Activated T-cell treated with anti-CD3 and anti-CD28 coated beads, Interleukin-2, amount 50 U/mL, for 24 hours (primary cell): Measurements from ENCODE around the gene LPXN.

Experiments
- DNase-seq: peaks from one replicate; pipeline ENCODE4 v3.0.0-alpha.2; 2020
- H3K27ac Mint-ChIP-seq: 2 replicates; pipeline ENCODE4 v1.8.0; 2020; ENCODE audit warnings: mild to moderate bottlenecking, mixed read lengths
- H3K27me3 Mint-ChIP-seq: 2 replicates; pipeline ENCODE4 v1.8.0; 2020; ENCODE audit warnings: mixed read lengths
- H3K36me3 Mint-ChIP-seq: 2 replicates; pipeline ENCODE4 v1.8.0; 2020; ENCODE audit warnings: low read depth, mixed read lengths
- H3K4me1 Mint-ChIP-seq: 2 replicates; pipeline ENCODE4 v1.8.0; 2020; ENCODE audit warnings: low read depth, mixed read lengths
- H3K4me3 Mint-ChIP-seq: 2 replicates; pipeline ENCODE4 v1.8.0; 2020; ENCODE audit warnings: mild to moderate bottlenecking, moderate library complexity, mixed read lengths
- H3K9me3 Mint-ChIP-seq: 2 replicates; pipeline ENCODE4 v1.8.0; 2020; ENCODE audit warnings: mixed read lengths

LPXN gene

DNA sequence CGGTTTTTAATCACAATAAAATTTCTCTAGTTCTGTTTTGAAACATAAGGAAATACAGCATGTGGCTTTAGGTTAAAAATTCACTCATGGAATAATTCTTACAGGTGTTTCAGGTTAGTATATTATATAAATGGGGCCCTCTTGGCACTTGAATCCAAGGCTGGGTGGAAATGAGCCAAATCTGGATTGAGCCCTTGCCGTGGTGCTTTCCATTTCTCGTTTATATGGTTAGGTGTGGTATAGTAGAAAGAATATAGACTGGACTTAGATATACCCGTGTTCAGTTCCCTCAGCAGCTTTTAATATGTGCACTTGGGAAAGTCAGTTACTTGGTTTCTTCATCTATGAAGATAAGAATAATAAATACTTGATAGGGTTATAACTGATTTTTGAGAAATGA, 19.2 kb upstream of the LPXN start:
- Mint-ChIP-seq H3K4me3 (no peak overlapping the region), H3K36me3 (peaks cover 91% of the 10 kb centered on the region), H3K27ac (no peak overlapping the region), H3K27me3 (no peaks in the 10 kb centered on the region), H3K4me1 (peaks cover 94% of the 10 kb centered on the region), H3K9me3 (no peaks in the 10 kb centered on the region)
- DNase-seq: no peak

DNA sequence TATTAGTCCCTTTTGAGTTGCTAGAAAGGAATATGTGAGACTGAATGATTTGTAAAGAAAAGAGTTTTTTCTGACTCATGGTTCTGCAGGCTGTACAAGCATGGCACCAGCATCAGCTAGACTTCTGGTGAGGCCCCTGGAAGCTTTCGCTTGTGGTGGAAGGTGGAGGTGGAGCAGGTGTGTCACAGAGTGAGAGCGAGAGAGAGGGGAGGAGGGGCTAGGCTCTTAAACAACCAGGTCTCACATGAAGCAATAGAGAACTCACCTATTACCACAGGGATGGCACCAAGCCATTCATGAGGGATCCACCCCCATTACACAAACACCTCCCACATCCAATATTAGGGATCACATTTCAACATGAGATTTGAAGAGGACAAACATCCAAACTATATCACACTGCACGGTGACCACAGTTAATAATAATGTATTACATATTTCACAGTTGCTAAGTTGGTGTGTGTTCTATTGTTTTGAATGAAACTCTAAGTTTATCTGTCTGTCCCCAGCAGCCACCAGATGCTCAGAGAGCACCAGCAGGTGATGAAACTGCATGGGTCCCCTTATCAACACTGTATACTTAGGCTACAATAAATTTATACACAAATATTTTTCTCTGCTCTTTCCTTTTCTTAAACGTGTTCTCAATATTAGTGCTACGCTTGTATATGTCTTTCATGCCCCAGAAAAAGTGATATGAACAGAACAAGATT, 17.3 kb upstream of the LPXN start:
- H3K36me3 Mint-ChIP-seq: peaks cover 89% of the 10 kb centered on the region
- peaks cover 84% of the 10 kb centered on the region for H3K4me1 Mint-ChIP-seq
- peak overlapping the region; percentile 79 for H3K27ac Mint-ChIP-seq
- peak; percentile 60 for DNase-seq
- H3K9me3 Mint-ChIP-seq: no peaks in the 10 kb centered on the region
- H3K27me3 Mint-ChIP-seq: no peaks in the 10 kb centered on the region
- H3K4me3 Mint-ChIP-seq: no peak overlapping the region

DNA sequence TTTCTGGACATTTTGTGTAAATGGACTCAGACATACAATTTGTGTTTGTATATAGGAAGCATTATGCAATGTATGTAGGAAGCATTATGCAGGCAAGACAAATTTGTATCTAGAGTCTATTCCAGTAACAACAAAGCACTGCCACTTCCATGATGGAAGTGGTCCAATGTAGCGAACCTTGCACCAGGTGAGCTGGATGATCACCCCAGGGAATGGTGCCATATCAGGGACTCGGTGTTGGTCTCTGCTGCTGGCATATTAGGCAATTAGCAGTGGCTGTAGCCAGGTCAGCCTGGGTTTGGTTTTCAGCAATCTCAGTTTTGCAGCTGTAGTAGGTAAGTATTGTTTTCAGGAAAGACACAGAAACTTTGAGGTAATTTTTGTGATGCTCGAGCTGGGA, 16.0 kb upstream of the LPXN start:
- peak overlapping the region; percentile 80 for H3K27ac Mint-ChIP-seq
- H3K9me3 Mint-ChIP-seq: no peaks in the 10 kb centered on the region
- peaks cover 94% of the 10 kb centered on the region for H3K36me3 Mint-ChIP-seq
- DNase-seq: no peak
- H3K27me3 Mint-ChIP-seq: no peaks in the 10 kb centered on the region
- no peak overlapping the region for H3K4me3 Mint-ChIP-seq
- peaks cover 83% of the 10 kb centered on the region for H3K4me1 Mint-ChIP-seq

DNA sequence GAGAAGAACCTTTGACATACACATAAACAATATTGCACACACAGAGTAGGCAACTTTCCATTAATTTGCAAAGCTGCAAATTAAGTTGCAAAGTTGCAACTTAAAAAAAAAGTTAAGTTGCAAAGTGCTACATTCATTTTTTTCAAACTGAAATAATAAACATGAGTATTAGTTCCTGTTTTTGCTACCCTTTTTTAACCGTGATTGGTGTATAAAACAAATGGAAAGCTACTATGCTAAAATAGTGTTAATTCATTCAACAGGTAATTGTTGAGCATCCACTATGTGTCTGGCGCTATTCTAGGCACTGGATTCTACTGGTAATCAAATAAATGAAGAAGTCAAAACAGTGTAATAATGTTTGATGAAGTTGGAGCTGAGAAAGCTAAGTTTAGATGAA, 11.3 kb upstream of the LPXN start:
- Mint-ChIP-seq H3K9me3 (no peaks in the 10 kb centered on the region), H3K27ac (no peak overlapping the region), H3K27me3 (no peaks in the 10 kb centered on the region), H3K4me3 (no peak overlapping the region), H3K4me1 (peaks cover 75% of the 10 kb centered on the region), H3K36me3 (peaks cover 91% of the 10 kb centered on the region)
- DNase-seq: no peak

GRCh38 chr11:58582437-58582836, 6.8 kb upstream of the LPXN start:
- Mint-ChIP-seq H3K36me3 (peaks cover 88% of the 10 kb centered on the region), H3K27me3 (no peaks in the 10 kb centered on the region), H3K9me3 (no peaks in the 10 kb centered on the region), H3K27ac (no peak overlapping the region), H3K4me3 (peak overlapping the region; percentile 90), H3K4me1 (peaks cover 61% of the 10 kb centered on the region)
- no peak for DNase-seq

- Mint-ChIP-seq H3K27me3 (no peaks in the 10 kb centered on the region), H3K36me3 (peaks cover 74% of the 10 kb centered on the region), H3K4me1 (peaks cover 60% of the 10 kb centered on the region), H3K9me3 (no peaks in the 10 kb centered on the region), H3K27ac (peak overlapping the region; percentile 100), H3K4me3 (peak overlapping the region; percentile 90)
- no peak for DNase-seq
These were observed 4.7 kb upstream of the LPXN start for GRCh38 chr11:58580311-58580710.

GRCh38 chr11:58579192-58580129, 3.8 kb upstream of the LPXN start:
- Mint-ChIP-seq H3K27ac (peak overlapping the region; percentile 100), H3K4me1 (peaks cover 55% of the 10 kb centered on the region), H3K9me3 (no peaks in the 10 kb centered on the region), H3K36me3 (peaks cover 74% of the 10 kb centered on the region), H3K4me3 (peak overlapping the region; percentile 90), H3K27me3 (no peaks in the 10 kb centered on the region)
- peak; percentile 94 for DNase-seq

- peaks cover 76% of the 10 kb centered on the region for H3K36me3 Mint-ChIP-seq
- no peaks in the 10 kb centered on the region for H3K27me3 Mint-ChIP-seq
- peak within 1 kb of the TSS; percentile 90 for H3K4me3 Mint-ChIP-seq
- H3K4me1 Mint-ChIP-seq: peaks cover 54% of the 10 kb centered on the region
- H3K27ac Mint-ChIP-seq: peak within 1 kb of the TSS; percentile 100
- peak; percentile 94 for DNase-seq
- H3K9me3 Mint-ChIP-seq: no peaks in the 10 kb centered on the region
These were observed 3.1 kb upstream of the LPXN start, which contains the start of gene ZFP91 for GRCh38 chr11:58578635-58579191. ZFP91 (plus strand) TSS chr11:58579063; CDS start chr11:58579282, 219 bp downstream.

GRCh38 chr11:58578136-58578634, 2.5 kb upstream of the LPXN start:
- peaks cover 52% of the 10 kb centered on the region for H3K4me1 Mint-ChIP-seq
- H3K27ac Mint-ChIP-seq: peak overlapping the region; percentile 100
- H3K27me3 Mint-ChIP-seq: no peaks in the 10 kb centered on the region
- peak overlapping the region; percentile 90 for H3K4me3 Mint-ChIP-seq
- H3K9me3 Mint-ChIP-seq: no peaks in the 10 kb centered on the region
- DNase-seq: peak; percentile 92
- H3K36me3 Mint-ChIP-seq: peaks cover 76% of the 10 kb centered on the region

DNA sequence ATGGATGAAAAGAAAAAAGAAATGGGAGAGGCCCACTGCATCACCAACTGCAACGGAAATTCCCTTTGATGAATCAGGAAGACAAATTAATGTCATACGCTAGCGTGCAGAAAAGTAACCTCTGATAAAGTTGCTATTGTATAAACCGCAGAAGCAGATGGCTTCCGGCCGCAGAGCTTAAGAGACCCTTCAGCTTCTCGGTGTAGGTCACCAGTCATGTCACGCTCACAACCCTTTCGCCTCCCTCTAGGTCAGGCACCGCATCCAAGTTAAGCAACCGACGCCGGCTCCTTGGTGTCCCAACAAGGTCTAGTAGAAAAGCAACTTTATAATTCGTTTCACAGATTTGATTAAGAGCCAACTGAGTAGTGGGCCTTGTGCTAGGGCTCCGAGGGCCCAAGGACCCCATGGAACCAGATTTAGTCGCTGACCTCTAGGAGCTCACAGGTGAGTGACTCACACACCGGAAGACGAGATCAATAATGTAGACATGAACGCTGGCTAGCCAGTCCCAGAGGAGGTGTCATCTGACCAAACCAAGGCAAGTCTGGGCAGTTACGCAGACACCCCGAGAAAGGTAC, 2.0 kb upstream of the LPXN start:
- Mint-ChIP-seq H3K4me3 (peak overlapping the region; percentile 90), H3K27ac (peak overlapping the region; percentile 100), H3K27me3 (no peaks in the 10 kb centered on the region), H3K4me1 (peaks cover 48% of the 10 kb centered on the region), H3K9me3 (no peaks in the 10 kb centered on the region), H3K36me3 (peaks cover 76% of the 10 kb centered on the region)
- DNase-seq: peak; percentile 87

DNA sequence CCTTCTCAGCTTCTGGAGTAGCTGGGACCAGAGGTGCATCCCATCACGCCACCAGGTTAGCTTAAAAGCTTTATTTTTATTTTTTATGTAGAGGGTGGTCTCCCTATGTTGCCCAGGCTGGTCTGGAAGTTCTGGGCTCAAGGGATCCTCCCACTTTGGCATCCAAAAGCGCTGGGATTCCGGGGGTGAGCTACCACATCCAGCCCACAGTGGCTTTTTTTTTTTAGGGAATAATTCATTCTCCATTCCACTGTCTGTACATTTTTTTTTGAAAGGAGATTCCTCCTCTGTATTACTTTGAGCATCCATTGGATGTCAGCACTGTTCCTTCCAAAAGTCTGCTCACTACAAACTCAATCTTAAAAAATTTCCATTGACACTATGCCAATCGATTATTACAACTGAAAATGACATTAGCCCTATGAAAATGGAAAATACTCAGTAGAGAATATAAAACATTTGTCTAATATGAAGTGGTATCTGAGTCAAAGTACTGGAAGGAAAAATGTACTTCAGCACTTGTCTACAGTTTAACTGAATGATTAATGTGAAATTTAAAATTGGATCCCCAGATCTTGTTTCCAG, 1.3 kb upstream of the LPXN start:
- Mint-ChIP-seq H3K27me3 (no peaks in the 10 kb centered on the region), H3K36me3 (peaks cover 73% of the 10 kb centered on the region), H3K9me3 (no peaks in the 10 kb centered on the region), H3K27ac (peak overlapping the region; percentile 100), H3K4me1 (peaks cover 44% of the 10 kb centered on the region), H3K4me3 (peak overlapping the region; percentile 90)
- DNase-seq: no peak

DNA sequence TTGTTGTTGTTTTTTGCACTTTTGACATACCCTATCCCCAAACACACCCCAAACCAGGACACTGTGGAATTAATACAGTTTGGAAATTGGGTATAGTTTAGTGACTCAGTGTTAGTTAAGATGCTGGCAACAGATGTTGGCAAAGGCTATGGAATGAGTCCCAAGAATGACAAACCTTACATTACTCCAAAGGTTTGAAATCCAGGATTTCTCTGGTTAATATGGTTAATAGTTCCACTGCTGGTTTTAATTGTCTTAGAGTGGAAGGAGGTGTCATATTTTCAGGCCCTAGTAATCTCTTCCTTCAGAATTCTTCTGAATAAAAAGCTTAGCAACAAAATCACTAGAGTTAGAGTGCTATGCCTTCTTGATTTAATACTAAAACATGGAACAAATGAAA, 775 bp downstream of the LPXN start:
- Mint-ChIP-seq H3K4me3 (peak overlapping the region; percentile 90), H3K4me1 (peaks cover 45% of the 10 kb centered on the region), H3K36me3 (peaks cover 69% of the 10 kb centered on the region), H3K27ac (peak overlapping the region; percentile 100), H3K9me3 (no peaks in the 10 kb centered on the region), H3K27me3 (no peaks in the 10 kb centered on the region)
- DNase-seq: no peak

DNA sequence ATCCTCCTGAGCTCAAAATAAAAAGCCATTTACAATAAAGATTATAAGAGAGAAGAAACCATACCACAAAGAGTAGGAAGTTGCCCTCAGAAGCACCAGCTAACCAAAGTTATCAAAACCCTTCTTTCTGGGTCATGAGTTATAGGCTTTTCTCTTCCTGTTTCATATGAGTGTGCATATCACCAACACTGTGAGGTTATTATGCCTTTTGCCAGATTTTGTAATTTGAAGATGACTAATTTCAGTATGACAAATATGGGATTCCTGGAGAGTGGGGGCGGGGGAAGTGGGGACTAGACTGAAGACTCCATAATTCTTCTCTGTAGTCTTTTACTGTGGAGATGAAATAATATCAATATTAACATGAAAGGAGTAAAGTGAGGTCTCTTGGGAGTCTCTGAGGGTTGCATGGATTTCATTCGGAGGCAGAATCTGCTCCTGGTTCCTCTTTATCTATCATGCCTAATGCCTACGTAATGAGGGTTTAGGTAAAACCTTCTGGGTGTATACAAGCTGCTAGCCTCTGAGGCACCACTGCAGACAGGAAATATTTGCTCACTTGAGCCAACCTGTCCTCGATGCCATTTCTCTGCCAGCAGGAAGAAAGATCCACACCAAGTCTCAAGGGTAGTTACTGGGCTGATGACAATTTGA, 2.1 kb downstream of the LPXN start:
- Mint-ChIP-seq H3K36me3 (peaks cover 75% of the 10 kb centered on the region), H3K4me1 (peaks cover 54% of the 10 kb centered on the region), H3K9me3 (no peaks in the 10 kb centered on the region), H3K4me3 (peak overlapping the region; percentile 90), H3K27me3 (no peaks in the 10 kb centered on the region), H3K27ac (peak overlapping the region; percentile 100)
- peak; percentile 67 for DNase-seq
